ENCODE results near the gene PRKAR1B. TPM values are rescaled to one million over a fixed set of nuclear protein-coding genes. Genes with fewer than 3 reads are reported as not detected.

The PRKAR1B gene
- total RNA-seq, 4 donors from 2014 or later: 7.3 to 15.6 (median 12.3) TPM

DNA sequence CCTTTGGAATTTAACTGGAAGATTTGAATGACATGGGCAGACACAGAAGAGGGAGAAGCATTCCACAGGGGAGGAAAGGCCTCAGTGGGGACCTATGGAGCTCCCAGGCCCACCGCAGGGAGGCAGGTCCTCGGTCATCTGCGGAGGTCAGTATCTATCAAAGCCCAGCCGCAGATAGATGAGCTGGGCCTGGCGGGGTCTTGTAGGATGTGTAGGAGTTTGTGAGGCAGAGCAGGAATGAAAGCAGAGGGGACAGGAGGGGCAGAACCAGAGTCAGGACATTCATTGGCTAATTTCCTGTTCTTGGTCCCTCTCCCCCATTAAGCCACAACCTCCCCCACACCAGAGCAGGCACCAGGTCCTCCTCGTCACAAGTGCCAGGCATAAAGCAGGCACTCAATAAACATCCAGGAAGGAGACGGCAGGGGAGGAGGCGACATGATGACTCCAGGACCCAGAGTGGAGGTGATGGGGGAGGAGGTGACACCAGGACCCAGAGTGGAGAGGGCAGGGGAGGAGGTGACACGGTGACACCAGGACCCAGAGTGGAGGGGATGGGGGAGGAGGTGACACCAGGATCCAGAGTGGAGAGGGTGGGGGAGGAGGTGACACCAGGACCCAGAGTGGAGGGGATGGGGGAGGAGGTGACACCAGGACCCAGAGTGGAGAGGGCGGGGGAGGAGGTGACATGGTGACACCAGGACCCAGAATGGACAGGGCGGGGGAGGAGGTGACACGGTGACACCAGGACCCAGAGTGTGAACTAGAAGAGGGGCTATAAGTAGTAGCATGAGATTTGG lies 123.7 kb downstream of the PRKAR1B start:
- TF ChIP-seq, protein P1, sequence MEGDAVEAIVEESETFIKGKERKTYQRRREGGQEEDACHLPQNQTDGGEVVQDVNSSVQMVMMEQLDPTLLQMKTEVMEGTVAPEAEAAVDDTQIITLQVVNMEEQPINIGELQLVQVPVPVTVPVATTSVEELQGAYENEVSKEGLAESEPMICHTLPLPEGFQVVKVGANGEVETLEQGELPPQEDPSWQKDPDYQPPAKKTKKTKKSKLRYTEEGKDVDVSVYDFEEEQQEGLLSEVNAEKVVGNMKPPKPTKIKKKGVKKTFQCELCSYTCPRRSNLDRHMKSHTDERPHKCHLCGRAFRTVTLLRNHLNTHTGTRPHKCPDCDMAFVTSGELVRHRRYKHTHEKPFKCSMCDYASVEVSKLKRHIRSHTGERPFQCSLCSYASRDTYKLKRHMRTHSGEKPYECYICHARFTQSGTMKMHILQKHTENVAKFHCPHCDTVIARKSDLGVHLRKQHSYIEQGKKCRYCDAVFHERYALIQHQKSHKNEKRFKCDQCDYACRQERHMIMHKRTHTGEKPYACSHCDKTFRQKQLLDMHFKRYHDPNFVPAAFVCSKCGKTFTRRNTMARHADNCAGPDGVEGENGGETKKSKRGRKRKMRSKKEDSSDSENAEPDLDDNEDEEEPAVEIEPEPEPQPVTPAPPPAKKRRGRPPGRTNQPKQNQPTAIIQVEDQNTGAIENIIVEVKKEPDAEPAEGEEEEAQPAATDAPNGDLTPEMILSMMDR (IDR thresholded peaks at IDR 0.05): no peak
- TF ChIP-seq POLR2A (IDR thresholded peaks at IDR 0.05): no peak
- Histone ChIP-seq H3K9me3 (no peaks in the 10 kb centered on the region), H3K4me3 (replicated peaks in 1 of 3) (no peak overlapping the region), H3K27ac (peak overlapping the region; percentile 79 to 85 (median 82)), H3K27me3 (no peaks in the 10 kb centered on the region), H3K4me1 (peaks cover 0 to 40% of the 10 kb centered on the region in 2 donors), H3K36me3 (no peaks in the 10 kb centered on the region)
- intact Hi-C loops (cut with DNase I): no loop called here
- whole genome bisulfite sequencing, 2 donors: 90 to 92% methylated on average over 12 of the region's 12 CpGs
- DNase-seq: no peak

DNA sequence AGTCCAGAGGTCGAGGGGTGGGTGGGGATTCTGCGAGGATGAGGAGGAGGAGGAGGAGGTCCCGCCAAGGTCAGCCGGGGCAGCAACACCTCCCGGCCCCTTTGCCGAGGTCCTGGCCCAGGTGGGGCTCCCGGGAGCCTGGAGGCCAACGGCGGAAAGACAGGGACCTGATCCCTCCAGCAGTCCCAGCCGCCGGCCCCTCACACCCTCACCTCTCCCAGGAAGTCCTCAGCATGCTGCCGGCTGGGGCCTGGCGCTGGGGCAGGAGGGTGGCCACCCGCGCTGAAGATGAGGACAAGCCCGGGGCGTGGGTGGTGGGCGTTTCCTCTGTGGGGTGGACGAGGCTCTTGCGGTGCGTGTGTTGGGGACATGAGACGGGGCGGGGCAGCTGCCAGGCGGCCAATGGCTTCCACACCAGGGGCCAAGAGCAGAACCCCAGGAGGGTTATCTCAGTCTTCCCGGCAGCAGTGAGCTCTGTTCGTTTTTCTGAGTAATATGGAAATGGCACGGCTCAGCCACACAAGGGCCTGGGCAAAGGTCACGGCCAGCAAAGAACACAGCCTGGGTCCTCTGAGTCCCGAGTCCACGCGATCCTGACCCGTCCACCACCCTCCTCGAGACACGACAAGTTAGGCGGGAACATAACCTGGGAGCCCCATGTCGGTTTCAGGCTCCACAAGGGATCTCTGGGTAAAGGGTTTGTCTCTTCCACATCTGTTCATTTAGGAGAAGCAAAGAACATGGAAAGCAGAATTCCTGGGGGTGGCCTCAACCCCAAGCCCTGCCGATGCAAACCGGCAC lies 124.5 kb downstream of the PRKAR1B start:
- Histone ChIP-seq H3K4me3 (replicated peaks in 1 of 3) (no peak overlapping the region), H3K9me3 (no peaks in the 10 kb centered on the region), H3K27me3 (no peaks in the 10 kb centered on the region), H3K4me1 (peaks cover 0 to 36% of the 10 kb centered on the region in 2 donors), H3K36me3 (no peaks in the 10 kb centered on the region), H3K27ac (peak overlapping the region; percentile 48 to 85 (median 82))
- intact Hi-C loops (cut with DNase I): no loop called here
- TF ChIP-seq, protein P1 (IDR thresholded peaks at IDR 0.05): no peak
- TF ChIP-seq POLR2A (IDR thresholded peaks at IDR 0.05): no peak
- DNase-seq: no peak
- WGBS, 2 donors: 68 to 72% methylated on average over 25 to 32 of the region's 38 CpGs

DNA sequence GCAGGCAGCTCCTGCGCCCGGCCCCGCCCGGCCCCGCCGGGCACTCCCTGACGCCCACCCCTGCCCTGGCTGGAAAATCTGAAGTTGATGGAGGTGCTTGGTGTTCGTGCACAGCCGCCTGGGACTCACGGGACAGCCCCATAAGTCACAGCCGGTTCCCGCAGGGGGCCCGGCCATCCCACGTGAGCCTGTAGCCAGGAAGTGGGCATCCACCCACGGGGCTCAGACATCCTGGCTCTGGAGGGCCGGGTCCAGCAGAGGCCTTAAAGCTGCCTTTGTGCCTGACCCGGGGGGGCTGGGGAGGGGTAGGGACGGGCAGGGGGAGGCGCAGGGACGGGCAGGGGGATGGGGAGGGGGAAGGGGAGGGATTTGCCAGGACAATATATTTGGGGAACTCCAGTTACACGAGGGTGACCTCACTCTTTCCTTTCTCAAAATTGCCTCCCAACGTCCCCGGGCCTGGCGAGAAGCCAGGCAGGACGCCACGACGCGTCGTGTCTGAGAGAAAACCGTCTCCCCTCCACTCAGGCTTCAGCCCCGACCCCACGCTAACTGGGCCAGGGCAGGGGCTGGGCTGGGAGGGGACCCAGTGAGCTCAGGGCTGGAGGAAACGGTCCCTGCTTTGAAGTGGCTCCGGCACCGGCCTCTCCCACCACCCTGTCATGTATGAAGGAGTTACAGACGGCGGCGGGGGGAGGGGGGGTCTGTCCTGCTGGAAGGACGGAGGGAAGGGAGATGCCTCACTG lies 125.3 kb downstream of the PRKAR1B start:
- Histone ChIP-seq H3K4me3 (replicated peaks in 1 of 3) (no peak overlapping the region), H3K9me3 (no peaks in the 10 kb centered on the region), H3K4me1 (peaks cover 0 to 36% of the 10 kb centered on the region in 2 donors), H3K27me3 (no peaks in the 10 kb centered on the region), H3K27ac (peak overlapping the region; percentile 48 to 85 (median 82)), H3K36me3 (no peaks in the 10 kb centered on the region)
- TF ChIP-seq, protein P1 (IDR thresholded peaks at IDR 0.05): no peak
- no peak for TF ChIP-seq POLR2A (IDR thresholded peaks at IDR 0.05)
- WGBS, 2 donors: 24 to 39% methylated on average over 19 to 23 of the region's 39 CpGs
- peak; percentile 16 to 36 for DNase-seq
- intact Hi-C loops (cut with DNase I): no loop called here

DNA sequence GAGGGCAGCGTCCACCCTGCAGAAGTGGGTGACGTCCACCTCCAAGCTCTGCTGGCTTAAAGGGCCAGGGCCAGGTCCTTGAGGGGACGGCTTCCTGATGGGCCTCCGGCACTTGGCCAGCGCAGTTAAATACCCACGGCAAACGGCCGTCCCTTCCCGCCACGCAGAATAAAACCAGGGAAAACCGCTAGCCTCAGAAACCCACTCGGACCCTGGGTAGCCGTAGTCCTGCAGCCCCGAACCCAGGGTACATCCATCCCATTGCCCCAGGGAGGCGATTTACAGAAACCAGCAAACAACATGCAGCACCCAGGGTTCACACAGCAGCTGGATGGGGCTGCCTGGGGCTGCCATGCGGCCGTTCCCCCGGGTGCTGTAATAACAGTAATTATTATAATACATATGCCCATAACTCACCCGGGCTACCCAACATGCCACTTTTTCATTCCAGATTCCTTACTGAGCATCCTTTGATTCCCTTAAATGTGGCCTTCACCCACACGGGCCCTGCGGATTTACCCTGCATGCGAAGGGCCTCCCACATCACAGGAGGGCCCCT lies 126.0 kb downstream of the PRKAR1B start:
- Histone ChIP-seq H3K4me1 (peaks cover 0 to 36% of the 10 kb centered on the region in 2 donors), H3K9me3 (no peaks in the 10 kb centered on the region), H3K36me3 (no peaks in the 10 kb centered on the region), H3K27ac (peak overlapping the region in 2 of 3 donors; percentile 82 to 85), H3K27me3 (no peaks in the 10 kb centered on the region), H3K4me3 (replicated peaks in 1 of 3) (no peak overlapping the region)
- WGBS, 2 donors: 59 to 80% methylated on average over 17 to 22 of the region's 22 CpGs
- intact Hi-C loops (cut with DNase I): no loop called here
- TF ChIP-seq, protein P1 (IDR thresholded peaks at IDR 0.05): no peak
- TF ChIP-seq POLR2A (IDR thresholded peaks at IDR 0.05): no peak
- no peak for DNase-seq

Measured in thyroid gland (tissue), 4 donors.